IPS-20b (cell line): ENCODE results near the gene CCDC28A.
A peak's percentile ranks its signal among the peaks of the same experiment; 100 is the strongest.

Experiments
- H3K27ac ChIP-seq: one replicate; pipeline ENCODE4 v1.5.1; 2013; ENCODE audit warnings: low read length
- H3K27me3 ChIP-seq: 2 replicates; pipeline ENCODE4 v1.6.1; 2013; ENCODE audit warnings: mild to moderate bottlenecking, low read length, inconsistent platforms; ENCODE audit not compliant: insufficient read depth
- H3K36me3 ChIP-seq: 2 replicates; pipeline ENCODE4 v1.6.1; 2013; ENCODE audit warnings: low read depth, mild to moderate bottlenecking, inconsistent platforms, low read length, moderate library complexity; ENCODE audit not compliant: insufficient read depth
- H3K4me1 ChIP-seq: 2 replicates; pipeline ENCODE4 v1.6.1; 2013; ENCODE audit warnings: mild to moderate bottlenecking, control low read depth, inconsistent platforms, low read length, moderate library complexity; ENCODE audit not compliant: insufficient read depth
- H3K4me3 ChIP-seq: 2 replicates; pipeline ENCODE4 v1.5.1; 2013; ENCODE audit warnings: mild to moderate bottlenecking, low read length, inconsistent platforms
- H3K9ac ChIP-seq: 2 replicates; pipeline ENCODE4 v1.6.1; 2013; ENCODE audit warnings: low read depth, mild to moderate bottlenecking, inconsistent platforms, low read length, moderate library complexity
- H3K9me3 ChIP-seq: 2 replicates; pipeline ENCODE4 v1.6.1; 2013; ENCODE audit warnings: mild to moderate bottlenecking, low read depth, low read length, inconsistent platforms; ENCODE audit not compliant: insufficient read depth

CCDC28A gene

GRCh38 chr6:138815797-138816528, 42.4 kb downstream of the CCDC28A start:
- Histone ChIP-seq H3K4me3 (no peak overlapping the region), H3K9me3 (no peaks in the 10 kb centered on the region), H3K36me3 (no peaks in the 10 kb centered on the region), H3K4me1 (peaks cover 13% of the 10 kb centered on the region), H3K9ac (no peak overlapping the region), H3K27me3 (no peaks in the 10 kb centered on the region), H3K27ac (no peak overlapping the region)

- H3K4me1 ChIP-seq, result peaks cover 13% of the 10 kb centered on the region
- H3K27ac ChIP-seq, result no peak overlapping the region
- H3K9ac ChIP-seq, result no peak overlapping the region; the same call in 1 of the 2 replicates
These were observed 44.2 kb downstream of the CCDC28A start for GRCh38 chr6:138817799-138818198.

GRCh38 chr6:138818496-138819194, 45.1 kb downstream of the CCDC28A start:
- Histone ChIP-seq H3K36me3 (no peaks in the 10 kb centered on the region), H3K4me1 (peaks cover 13% of the 10 kb centered on the region), H3K9me3 (no peaks in the 10 kb centered on the region), H3K27ac (no peak overlapping the region), H3K27me3 (no peaks in the 10 kb centered on the region), H3K9ac (peak overlapping the region; percentile 10; the same call in 1 of the 2 replicates), H3K4me3 (no peak overlapping the region)

More at GRCh38 chr6:138817799-138818198, 44.2 kb downstream of the CCDC28A start:
- Histone ChIP-seq H3K9me3 (no peaks in the 10 kb centered on the region), H3K27me3 (no peaks in the 10 kb centered on the region), H3K4me3 (no peak overlapping the region; the same call in 1 of the 2 replicates), H3K36me3 (no peaks in the 10 kb centered on the region)

GRCh38 chr6:138821519-138821918, 48.0 kb downstream of the CCDC28A start:
- Histone ChIP-seq H3K4me1 (peaks cover 13% of the 10 kb centered on the region), H3K27me3 (no peaks in the 10 kb centered on the region), H3K27ac (no peak overlapping the region), H3K4me3 (no peak overlapping the region), H3K36me3 (no peaks in the 10 kb centered on the region), H3K9me3 (no peaks in the 10 kb centered on the region), H3K9ac (no peak overlapping the region)

GRCh38 chr6:138824482-138825144, 51.0 kb downstream of the CCDC28A start:
- H3K9me3 ChIP-seq, result no peaks in the 10 kb centered on the region
- no peak overlapping the region for H3K9ac ChIP-seq
- H3K4me1 ChIP-seq, result peaks cover 6% of the 10 kb centered on the region; the same call in 1 of the 2 replicates
- no peaks in the 10 kb centered on the region for H3K27me3 ChIP-seq
- H3K4me3 ChIP-seq, result no peak overlapping the region
- H3K27ac ChIP-seq, result no peak overlapping the region
- no peaks in the 10 kb centered on the region for H3K36me3 ChIP-seq

- no peak overlapping the region for H3K9ac ChIP-seq
- no peaks in the 10 kb centered on the region for H3K27me3 ChIP-seq
- H3K4me3 ChIP-seq, result no peak overlapping the region
- H3K36me3 ChIP-seq, result no peaks in the 10 kb centered on the region
- H3K4me1 ChIP-seq, result peaks cover 6% of the 10 kb centered on the region; the same call in 1 of the 2 replicates
- no peaks in the 10 kb centered on the region; the same call in 1 of the 2 replicates for H3K9me3 ChIP-seq
- H3K27ac ChIP-seq, result no peak overlapping the region
These were observed 56.7 kb downstream of the CCDC28A start for GRCh38 chr6:138830248-138830647.

GRCh38 chr6:138832182-138832581, 58.6 kb downstream of the CCDC28A start:
- Histone ChIP-seq H3K9me3 (no peaks in the 10 kb centered on the region; the same call in 1 of the 2 replicates), H3K27me3 (no peaks in the 10 kb centered on the region), H3K36me3 (no peaks in the 10 kb centered on the region), H3K4me1 (peaks cover 6% of the 10 kb centered on the region; the same call in 1 of the 2 replicates), H3K9ac (no peak overlapping the region), H3K4me3 (no peak overlapping the region), H3K27ac (no peak overlapping the region)

GRCh38 chr6:138833816-138834539, 60.4 kb downstream of the CCDC28A start:
- Histone ChIP-seq H3K9me3 (no peaks in the 10 kb centered on the region; the same call in 1 of the 2 replicates), H3K4me1 (no peaks in the 10 kb centered on the region), H3K27ac (no peak overlapping the region), H3K9ac (no peak overlapping the region), H3K36me3 (no peaks in the 10 kb centered on the region), H3K27me3 (no peaks in the 10 kb centered on the region), H3K4me3 (no peak overlapping the region)

- Histone ChIP-seq H3K4me1 (no peaks in the 10 kb centered on the region), H3K27me3 (no peaks in the 10 kb centered on the region), H3K9me3 (no peaks in the 10 kb centered on the region), H3K27ac (no peak overlapping the region), H3K36me3 (no peaks in the 10 kb centered on the region), H3K4me3 (no peak overlapping the region), H3K9ac (no peak overlapping the region)
These were observed 63.7 kb downstream of the CCDC28A start for GRCh38 chr6:138837246-138837645.
